Neural progenitor cell (in vitro differentiated cells): ENCODE data around the gene CUL2.

Experiments
- CTCF ChIP-seq: fragments of 200-600 bp; sonication (generic); IDR thresholded peaks from 2 replicates; pipeline ENCODE4 v1.5.1; 2017; ENCODE audit warnings: antibody characterized with exemption, mild to moderate bottlenecking
- EZH2 ChIP-seq: fragments of 200-600 bp; sonication (generic); IDR thresholded peaks from 2 replicates; pipeline ENCODE4 v1.6.1; 2017; ENCODE audit warnings: antibody characterized with exemption, mild to moderate bottlenecking, moderate library complexity
- EZH2phosphoT487 ChIP-seq: fragments of 200-600 bp; sonication (generic); IDR thresholded peaks from 2 replicates; pipeline ENCODE4 v1.6.1; 2017; ENCODE audit warnings: antibody characterized with exemption

- TF ChIP-seq CTCF (no peak), EZH2 (no peak), EZH2phosphoT487 (no peak)
Measured at GRCh38 chr10:35017608-35018007, 72.5 kb downstream of the CUL2 start.
